Retina (tissue), 1 donor: Measurements from ENCODE around the gene SPOCK1.
"Not testable (repeated sequence)": the region's sequence is repeated elsewhere in the genome, so short reads cannot be mapped to it uniquely, and the experiment has no call there.

Source experiments
- DNase-seq: peaks from one replicate; pipeline ENCODE4 v3.0.0-alpha.2; 2016

Gene SPOCK1

GRCh38 chr5:136992796-136993489 is 506.2 kb downstream of the SPOCK1 start:
- no peak for DNase-seq

- DNase-seq: no peak
Observed at GRCh38 chr5:136985785-136986475, 513.2 kb downstream of the SPOCK1 start.

GRCh38 chr5:136984772-136985446 is 514.2 kb downstream of the SPOCK1 start:
- peak; percentile 29 for DNase-seq

- no peak for DNase-seq
Observed at GRCh38 chr5:136981936-136982335, 517.2 kb downstream of the SPOCK1 start.

GRCh38 chr5:136979131-136979530 is 520.0 kb downstream of the SPOCK1 start:
- no peak for DNase-seq

GRCh38 chr5:136963504-136963903 is 535.6 kb downstream of the SPOCK1 start:
- no peak for DNase-seq

GRCh38 chr5:136957428-136957827 is 541.7 kb downstream of the SPOCK1 start:
- DNase-seq: no peak

GRCh38 chr5:136954142-136954541 is 545.0 kb downstream of the SPOCK1 start:
- not testable (repeated sequence) for DNase-seq

GRCh38 chr5:136953346-136954069 is 545.6 kb downstream of the SPOCK1 start:
- not testable (repeated sequence) for DNase-seq

GRCh38 chr5:136927571-136927970 is 571.6 kb downstream of the SPOCK1 start:
- no peak for DNase-seq

- DNase-seq: no peak
Observed at GRCh38 chr5:136926073-136926472, 573.1 kb downstream of the SPOCK1 start.
